ENCODE results near the gene VWDE. TPM values are rescaled to one million over a fixed set of nuclear protein-coding genes. Genes with fewer than 3 reads are reported as not detected.
"Not testable (repeated sequence)": the region's sequence is repeated elsewhere in the genome, so short reads cannot be mapped to it uniquely, and the experiment has no call there.

VWDE gene
- total RNA-seq, 1 donor from 2014 or later, result not detected

GRCh38 chr7:12402365-12402725, 1.3 kb downstream of the VWDE start:
- DNase-seq (ENCODE audit: low spot score), result no peak

GRCh38 chr7:12401538-12402364, 1.9 kb downstream of the VWDE start:
- DNase-seq (ENCODE audit: low spot score), result no peak

DNA sequence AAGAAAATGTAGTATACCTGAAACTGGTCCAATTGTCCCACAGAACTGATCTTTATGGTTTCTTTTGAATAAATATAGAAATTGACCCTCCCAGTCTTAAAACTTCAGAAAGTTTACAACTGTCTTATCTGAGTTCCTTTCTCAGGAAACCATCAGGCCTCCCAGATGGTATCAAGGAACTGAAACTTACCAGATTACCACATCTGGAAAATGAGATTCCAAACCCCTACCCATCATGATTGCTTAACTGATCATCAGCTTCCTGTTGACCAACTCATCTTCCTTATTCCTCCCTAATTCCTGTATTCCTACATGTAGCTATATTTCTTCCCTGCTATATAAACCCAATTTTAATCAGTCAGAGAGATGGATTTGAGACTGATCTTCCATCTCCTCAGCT, 5.5 kb downstream of the VWDE start:
- no peak for DNase-seq (ENCODE audit: low spot score)

GRCh38 chr7:12397671-12398070, 6.0 kb downstream of the VWDE start:
- DNase-seq (ENCODE audit: low spot score), result no peak

GRCh38 chr7:12396670-12397069, 7.0 kb downstream of the VWDE start:
- not testable (repeated sequence) for DNase-seq (ENCODE audit: low spot score)

DNA sequence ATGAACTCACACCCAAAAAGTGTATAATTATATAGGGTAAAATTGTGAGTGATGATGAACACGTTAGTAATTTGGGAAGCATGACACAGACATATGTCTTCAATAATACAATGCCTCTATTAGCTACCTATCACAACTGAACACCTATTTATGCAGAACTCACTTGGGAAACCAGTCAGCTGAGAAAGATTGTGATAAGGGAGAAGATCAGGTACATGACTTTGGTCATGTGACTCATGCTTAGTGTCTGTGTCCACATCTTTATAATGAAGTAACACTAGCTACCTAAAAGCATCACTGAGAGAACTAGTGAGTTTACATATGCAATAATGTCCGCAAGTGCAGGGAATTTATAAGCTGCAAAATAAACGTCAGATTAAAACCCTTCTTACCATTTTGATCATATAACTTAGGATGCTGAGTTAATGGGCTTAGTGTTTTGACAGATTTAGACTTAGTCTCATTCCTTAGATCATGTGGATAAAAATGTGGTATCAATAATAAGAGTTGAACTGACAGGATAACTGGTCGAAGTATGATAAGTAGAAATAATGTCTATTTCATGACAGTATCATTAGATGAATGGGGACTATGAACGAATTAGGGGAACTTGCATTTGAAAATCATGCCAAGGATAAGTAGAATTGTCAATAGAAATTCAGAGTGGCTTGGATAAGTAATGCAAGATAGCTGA, 11.6 kb downstream of the VWDE start:
- DNase-seq (ENCODE audit: low spot score), result no peak

DNA sequence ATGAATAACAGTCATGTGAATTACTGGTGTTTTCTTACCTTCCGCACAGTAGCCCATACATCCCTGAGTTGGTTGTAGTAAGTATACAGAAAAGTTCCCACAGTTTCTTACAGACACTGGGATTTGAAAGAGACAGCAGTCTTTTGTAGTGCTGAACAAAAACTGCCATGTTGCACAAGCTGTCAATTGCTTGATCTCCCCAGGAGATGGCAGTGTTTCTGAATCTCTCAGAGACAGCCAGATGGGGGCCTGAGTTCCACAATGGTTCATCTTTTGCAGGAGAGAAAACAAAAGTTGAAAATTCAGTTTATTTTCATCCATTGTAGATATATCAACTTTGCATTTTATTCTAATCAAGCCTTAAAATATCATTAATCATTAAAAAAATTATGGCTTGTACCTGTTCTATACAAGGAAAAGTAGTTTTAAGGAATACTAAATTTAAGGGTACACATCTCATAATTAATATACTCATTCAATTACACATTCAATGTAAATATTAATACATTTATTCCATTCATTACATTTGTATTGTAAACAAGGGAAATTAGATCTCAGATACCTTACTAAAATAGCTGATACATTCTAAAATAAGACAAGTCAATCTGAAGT, 14.5 kb downstream of the VWDE start:
- DNase-seq (ENCODE audit: low spot score), result no peak

GRCh38 chr7:12386313-12386740, 17.3 kb downstream of the VWDE start:
- DNase-seq (ENCODE audit: low spot score), result no peak

DNA sequence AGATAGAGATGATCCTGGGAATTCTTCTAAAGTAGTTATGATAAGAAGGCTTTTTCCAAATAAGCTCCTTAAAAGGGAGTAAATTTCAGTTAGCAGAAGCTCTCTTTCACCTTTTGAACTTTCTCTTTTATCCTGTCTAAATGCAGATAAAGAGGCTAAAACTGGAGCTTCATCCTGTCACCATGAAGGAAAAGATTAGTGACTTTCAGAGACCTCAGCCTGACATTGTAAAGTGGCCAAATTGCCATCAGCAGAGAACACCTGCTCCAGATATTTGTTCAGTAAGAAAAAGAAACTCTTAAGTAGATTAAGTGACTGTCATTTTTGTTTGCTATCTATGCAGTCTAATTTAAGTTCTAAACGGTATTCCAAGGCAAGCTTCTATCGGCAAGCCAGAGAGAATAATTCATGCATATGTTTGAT, 18.3 kb downstream of the VWDE start:
- DNase-seq (ENCODE audit: low spot score), result no peak

DNA sequence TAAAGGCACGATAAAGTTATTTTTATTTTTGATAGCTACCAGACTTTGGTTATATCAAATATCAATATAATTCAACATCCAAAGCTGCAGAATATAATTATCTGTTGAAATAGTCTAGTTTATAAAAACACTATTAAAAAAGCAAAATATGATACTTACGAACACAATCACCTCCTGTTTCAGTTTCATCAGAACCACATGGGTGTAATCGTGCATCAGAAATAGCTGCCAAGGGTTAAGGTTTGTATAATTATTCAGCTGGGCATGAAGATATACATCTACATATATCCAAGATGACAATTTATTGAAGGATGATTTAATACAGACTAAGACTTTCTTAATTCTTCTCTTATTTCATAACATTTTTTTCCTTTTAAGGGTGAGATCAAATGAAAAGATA, 20.3 kb downstream of the VWDE start:
- DNase-seq (ENCODE audit: low spot score), result no peak

DNA sequence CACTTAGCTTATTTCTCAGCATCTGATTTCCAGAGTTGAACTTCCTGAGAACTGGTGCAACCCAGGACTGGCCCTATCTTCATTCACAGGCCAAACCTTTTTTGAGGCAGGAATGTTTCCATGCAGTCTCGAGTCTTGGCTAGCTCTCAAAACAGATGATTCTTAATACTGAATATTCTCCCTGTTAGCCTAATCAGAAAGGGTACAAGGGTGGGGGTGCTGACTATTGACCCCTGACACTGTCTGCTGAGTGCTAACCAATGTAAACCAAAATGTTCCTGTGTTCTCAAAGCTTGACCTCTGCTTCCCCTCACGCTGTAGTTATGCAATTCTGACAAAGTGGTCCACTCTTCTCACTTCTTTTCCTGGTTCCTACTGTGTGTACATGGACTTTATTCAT, 25.3 kb downstream of the VWDE start:
- DNase-seq (ENCODE audit: low spot score), result no peak

- no peak for DNase-seq (ENCODE audit: low spot score)
Observed at GRCh38 chr7:12377406-12377805, 26.3 kb downstream of the VWDE start.

DNA sequence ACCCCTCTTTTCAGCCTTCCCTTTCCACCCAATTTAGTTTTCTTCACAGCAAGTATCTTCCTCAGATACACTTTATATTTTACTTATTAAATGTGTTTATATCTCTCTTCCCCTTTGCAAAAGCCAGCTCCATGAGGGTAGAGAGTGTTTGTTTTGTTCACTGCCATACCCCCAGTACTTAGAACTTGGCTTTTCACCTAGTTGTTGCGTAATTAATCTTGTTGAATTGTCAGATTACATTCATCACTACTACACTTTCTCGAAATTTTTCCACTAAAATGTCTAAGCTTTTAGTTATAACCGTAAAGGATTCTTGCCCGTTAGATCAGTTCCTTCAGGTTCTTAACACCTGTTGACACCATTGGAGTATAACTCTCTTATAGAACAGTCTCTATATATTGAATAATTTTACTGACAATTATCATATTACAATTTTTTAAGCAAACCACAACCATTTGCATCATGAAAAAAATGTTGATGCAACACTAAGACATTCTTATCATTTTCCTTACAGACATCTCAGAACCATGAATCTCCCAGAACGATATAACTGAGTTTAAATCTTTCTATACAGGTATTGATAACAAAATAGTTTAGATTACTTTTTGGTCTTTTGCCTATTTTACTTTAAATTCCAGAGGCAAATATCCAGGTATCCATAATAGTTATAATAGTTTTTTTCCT, 29.9 kb downstream of the VWDE start:
- DNase-seq (ENCODE audit: low spot score), result no peak

- DNase-seq (ENCODE audit: low spot score), result no peak
Observed at GRCh38 chr7:12370249-12370648, 33.4 kb downstream of the VWDE start.

DNA sequence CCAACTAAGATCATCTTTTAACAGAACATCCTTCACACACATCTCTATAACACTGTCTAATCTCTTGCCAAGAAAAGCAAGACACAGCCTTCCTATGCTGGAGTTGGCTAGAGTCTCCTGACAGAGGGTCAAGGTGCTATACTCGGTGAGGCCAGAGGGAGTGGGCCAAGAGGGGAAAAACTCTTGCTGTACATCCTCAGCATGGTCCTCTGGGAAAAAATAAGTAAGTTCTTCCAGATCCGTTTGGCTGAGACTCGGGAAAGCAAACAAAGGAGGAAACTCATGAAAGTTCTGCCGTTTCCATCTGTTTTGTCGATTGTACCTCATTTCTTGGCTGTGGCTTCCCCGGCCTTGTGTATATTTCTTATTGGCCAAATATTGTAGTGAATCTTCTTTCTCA, 33.9 kb downstream of the VWDE start:
- no peak for DNase-seq (ENCODE audit: low spot score)

DNA sequence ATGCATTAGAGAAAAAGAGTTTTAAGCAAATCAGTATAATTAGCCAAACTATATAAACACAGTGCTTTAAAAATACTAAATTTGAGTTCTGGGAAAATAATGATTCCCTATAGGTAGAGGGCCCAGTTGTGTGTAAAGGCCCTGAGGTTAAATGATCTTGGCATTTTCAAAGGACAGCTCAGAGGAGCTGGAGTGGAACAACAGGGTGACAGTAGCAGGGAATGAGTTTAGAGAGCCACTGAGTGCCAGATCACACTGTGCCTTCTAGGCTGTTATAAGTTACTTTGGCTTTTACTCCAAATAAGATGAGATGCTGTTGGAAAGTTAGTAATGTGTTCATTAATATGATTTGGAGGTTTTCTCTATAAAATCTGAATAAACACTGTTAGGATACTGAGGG, 34.6 kb downstream of the VWDE start:
- no peak for DNase-seq (ENCODE audit: low spot score)

DNA sequence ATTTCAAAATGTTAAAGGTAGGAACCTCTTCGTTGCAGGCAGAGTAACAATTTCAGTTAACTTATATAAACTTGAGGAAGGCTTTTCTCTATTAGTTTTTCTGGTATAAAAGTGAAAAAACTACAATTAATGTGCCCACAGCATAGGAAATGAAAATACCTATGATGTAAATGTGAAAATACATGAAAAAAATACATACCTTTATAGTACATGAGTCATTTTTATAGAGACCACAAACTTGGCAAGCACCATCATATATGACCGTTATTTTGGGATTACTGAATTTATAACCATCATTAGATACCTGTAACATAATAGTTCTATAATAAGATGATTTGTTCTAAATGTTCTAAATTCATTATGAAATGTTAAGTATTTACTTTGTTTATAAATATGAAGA, 42.7 kb downstream of the VWDE start:
- no peak for DNase-seq (ENCODE audit: low spot score)

DNA sequence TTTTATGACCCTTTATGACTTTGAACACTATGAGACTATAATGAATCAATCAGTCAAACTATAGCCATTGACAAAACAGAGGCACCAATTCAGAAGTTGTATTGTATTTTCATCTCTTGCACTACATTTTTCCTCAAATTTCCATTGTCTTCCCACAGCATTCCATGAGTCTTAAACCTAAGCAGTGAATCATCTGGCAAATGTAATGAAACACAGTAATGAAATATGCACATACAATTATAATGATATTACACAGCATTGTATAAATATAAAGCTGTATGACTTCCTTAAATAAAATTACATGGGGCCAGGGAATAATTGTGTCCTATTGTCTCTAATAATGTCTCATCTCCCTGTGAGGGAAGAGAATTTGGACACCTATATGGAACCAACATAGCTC, 45.0 kb downstream of the VWDE start:
- DNase-seq (ENCODE audit: low spot score), result no peak

- no peak for DNase-seq (ENCODE audit: low spot score)
Observed at GRCh38 chr7:12357508-12357907, 46.2 kb downstream of the VWDE start.

DNA sequence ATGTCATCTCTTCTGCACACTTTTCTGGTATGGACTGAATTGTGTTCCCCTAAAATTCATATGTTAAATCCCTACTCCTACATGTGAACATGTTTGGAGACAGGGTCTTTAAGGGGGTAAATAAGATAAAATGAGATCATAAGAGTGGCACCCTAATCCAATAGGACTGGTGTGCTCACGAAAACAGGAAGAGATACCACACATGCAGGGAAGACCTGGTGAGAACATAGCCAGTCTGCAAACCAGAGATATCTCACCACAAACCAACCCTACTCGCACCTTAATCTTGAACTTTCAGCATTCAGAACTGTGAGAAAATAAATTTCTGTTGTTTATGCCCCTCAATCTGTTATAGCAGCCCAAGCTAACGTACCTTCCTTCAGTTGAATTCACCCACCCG, 51.8 kb downstream of the VWDE start:
- no peak for DNase-seq (ENCODE audit: low spot score)

DNA sequence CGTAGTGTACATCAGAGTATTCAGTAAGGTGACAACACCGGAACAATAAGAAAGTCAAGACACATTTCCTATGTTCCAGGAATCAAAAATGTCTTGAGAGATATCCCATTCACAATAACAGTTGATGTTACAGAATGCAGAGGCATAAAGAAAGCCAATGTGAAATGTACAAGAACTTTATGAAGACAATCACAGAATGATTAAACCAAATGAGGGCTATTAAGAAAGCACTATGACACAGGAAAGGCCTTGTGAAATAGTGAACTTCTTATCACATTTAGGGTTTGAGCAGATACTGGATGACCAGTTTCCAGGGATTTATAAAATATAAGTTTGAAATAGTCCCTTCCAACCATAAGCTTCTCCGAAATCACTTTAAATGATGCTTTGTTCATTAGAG, 52.7 kb downstream of the VWDE start:
- DNase-seq (ENCODE audit: low spot score), result no peak

- DNase-seq (ENCODE audit: low spot score), result no peak
Observed at GRCh38 chr7:12337095-12337494, 66.6 kb downstream of the VWDE start.
